GM12878 (cell line): Measurements from ENCODE around the gene CMC4.

ENCODE experiments used
- ATF7 ChIP-seq: fragments of 450-650 bp; IDR thresholded peaks from 2 replicates; pipeline ENCODE4 v1.6.1; 2016; ENCODE audit warnings: low read depth, mild to moderate bottlenecking
- CBX3 ChIP-seq: fragments of 200-600 bp; sonication (generic); IDR thresholded peaks from 2 replicates; pipeline ENCODE4 v1.6.1; 2016; ENCODE audit warnings: low read depth, borderline replicate concordance
- CHD2 ChIP-seq: IDR thresholded peaks from 2 replicates; pipeline ENCODE4 v1.6.1; 2011; ENCODE audit warnings: low read depth, low read length, improper control_type of control experiment, borderline replicate concordance
- NR2C2 ChIP-seq: IDR thresholded peaks from 2 replicates; pipeline ENCODE4 v1.6.1; 2011; ENCODE audit warnings: borderline replicate concordance, low read depth; ENCODE audit not compliant: control insufficient read depth, insufficient read length
- POLR2AphosphoS5 ChIP-seq: IDR thresholded peaks from 2 replicates; pipeline ENCODE4 v1.6.1; 2011; ENCODE audit warnings: mild to moderate bottlenecking, low read length, inconsistent platforms
- POU2F2 ChIP-seq: IDR thresholded peaks from 3 replicates; pipeline ENCODE4 v1.6.1; 2011; ENCODE audit warnings: low read depth, mild to moderate bottlenecking, low read length, borderline replicate concordance
- REST ChIP-seq: IDR thresholded peaks from 2 replicates; pipeline ENCODE4 v1.6.1; 2012; ENCODE audit warnings: mild to moderate bottlenecking, low read depth, low read length
- SRF ChIP-seq, 2 experiments: IDR thresholded peaks; 2 replicates each; pipeline ENCODE4 v1.6.1; 2011; ENCODE audit warnings: low read depth in 2 of 2, low read length in 2 of 2, mild to moderate bottlenecking in 1 of 2, moderate library complexity in 1 of 2
- TF ChIP-seq, protein P1 (sequence below), 3 experiments: IDR thresholded peaks in 2 of 3; conservative IDR thresholded peaks in 1 of 3; 2 replicates each; pipeline ENCODE4 v1.5.1; 2011; ENCODE audit warnings: low read depth in 3 of 3, low read length in 3 of 3, mild to moderate bottlenecking in 3 of 3, control low read depth in 2 of 3, moderate library complexity in 2 of 3, inconsistent platforms in 1 of 3, mixed read lengths in 1 of 3; ENCODE audit not compliant: control insufficient read depth in 2 of 3, insufficient read depth in 1 of 3; ENCODE audit errors: extremely low read depth in 1 of 3

- TF ChIP-seq, protein P1, sequence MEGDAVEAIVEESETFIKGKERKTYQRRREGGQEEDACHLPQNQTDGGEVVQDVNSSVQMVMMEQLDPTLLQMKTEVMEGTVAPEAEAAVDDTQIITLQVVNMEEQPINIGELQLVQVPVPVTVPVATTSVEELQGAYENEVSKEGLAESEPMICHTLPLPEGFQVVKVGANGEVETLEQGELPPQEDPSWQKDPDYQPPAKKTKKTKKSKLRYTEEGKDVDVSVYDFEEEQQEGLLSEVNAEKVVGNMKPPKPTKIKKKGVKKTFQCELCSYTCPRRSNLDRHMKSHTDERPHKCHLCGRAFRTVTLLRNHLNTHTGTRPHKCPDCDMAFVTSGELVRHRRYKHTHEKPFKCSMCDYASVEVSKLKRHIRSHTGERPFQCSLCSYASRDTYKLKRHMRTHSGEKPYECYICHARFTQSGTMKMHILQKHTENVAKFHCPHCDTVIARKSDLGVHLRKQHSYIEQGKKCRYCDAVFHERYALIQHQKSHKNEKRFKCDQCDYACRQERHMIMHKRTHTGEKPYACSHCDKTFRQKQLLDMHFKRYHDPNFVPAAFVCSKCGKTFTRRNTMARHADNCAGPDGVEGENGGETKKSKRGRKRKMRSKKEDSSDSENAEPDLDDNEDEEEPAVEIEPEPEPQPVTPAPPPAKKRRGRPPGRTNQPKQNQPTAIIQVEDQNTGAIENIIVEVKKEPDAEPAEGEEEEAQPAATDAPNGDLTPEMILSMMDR (IDR thresholded peaks at IDR 0.05 in 2 of 3, conservative IDR thresholded peaks at IDR 0.05 in 1 of 3; ENCODE audit: control insufficient read depth in 2 of 3, extremely low read depth in 1 of 3, insufficient read depth in 1 of 3, low read depth in 3 of 3, low read length in 3 of 3) = no peak
- TF ChIP-seq POU2F2 (no peak), CBX3 (no peak), SRF (IDR thresholded peaks at IDR 0.05; ENCODE audit: low read depth in 2 of 2, low read length in 2 of 2) (no peak), POLR2AphosphoS5 (no peak), ATF7 (no peak), CHD2 (no peak), NR2C2 (no peak), REST (no peak)
Observed at GRCh38 chrX:155070663-155070974, 317 bp downstream of the CMC4 start.
